Measurements from ENCODE around the gene CLEC5A.

DNA sequence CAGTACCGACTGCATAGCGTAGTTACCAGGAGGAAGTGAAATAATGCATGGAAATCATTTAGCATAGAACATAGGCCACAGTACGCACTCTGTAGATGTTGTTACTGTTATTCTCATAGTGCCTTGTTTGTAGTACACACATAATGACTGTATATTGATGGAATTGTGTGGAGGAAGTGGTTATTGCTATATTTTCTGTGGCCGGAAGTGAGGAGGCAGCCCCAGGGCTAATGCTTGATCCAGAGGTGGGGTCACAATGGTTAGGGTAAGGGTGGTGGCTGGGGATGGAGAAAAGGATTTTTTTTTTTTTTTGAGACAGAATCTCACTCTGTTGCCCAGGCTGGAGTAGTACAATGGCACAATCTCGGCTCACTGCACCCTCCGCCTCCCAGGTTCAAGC is 44.4 kb upstream of the CLEC5A start:
- TF ChIP-seq, protein P1, sequence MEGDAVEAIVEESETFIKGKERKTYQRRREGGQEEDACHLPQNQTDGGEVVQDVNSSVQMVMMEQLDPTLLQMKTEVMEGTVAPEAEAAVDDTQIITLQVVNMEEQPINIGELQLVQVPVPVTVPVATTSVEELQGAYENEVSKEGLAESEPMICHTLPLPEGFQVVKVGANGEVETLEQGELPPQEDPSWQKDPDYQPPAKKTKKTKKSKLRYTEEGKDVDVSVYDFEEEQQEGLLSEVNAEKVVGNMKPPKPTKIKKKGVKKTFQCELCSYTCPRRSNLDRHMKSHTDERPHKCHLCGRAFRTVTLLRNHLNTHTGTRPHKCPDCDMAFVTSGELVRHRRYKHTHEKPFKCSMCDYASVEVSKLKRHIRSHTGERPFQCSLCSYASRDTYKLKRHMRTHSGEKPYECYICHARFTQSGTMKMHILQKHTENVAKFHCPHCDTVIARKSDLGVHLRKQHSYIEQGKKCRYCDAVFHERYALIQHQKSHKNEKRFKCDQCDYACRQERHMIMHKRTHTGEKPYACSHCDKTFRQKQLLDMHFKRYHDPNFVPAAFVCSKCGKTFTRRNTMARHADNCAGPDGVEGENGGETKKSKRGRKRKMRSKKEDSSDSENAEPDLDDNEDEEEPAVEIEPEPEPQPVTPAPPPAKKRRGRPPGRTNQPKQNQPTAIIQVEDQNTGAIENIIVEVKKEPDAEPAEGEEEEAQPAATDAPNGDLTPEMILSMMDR (conservative IDR thresholded peaks at IDR 0.05; ENCODE audit: low read length): no peak
- TF ChIP-seq EZH2phosphoT487 (IDR thresholded peaks at IDR 0.05; ENCODE audit: borderline replicate concordance): no peak

Data from Loucy (cell line).